ENCODE measurements around the gene S100A12. TPM values are rescaled to one million over a fixed set of nuclear protein-coding genes. Genes with fewer than 3 reads are reported as not detected.
"Not testable (repeated sequence)": the region's sequence is repeated elsewhere in the genome, so short reads cannot be mapped to it uniquely, and the experiment has no call there.

S100A12 gene
- total RNA-seq (1 to 10 TPM; 4.0 to 5.5 TPM), total RNA-seq (0 to 6.5 (median 0) reads per million in 172 experiments)
- 30.6 TPM for polyA plus RNA-seq (2013, experiment 1 of 2)
- polyA plus RNA-seq (2013, experiment 2 of 2): 22.1 TPM

DNA sequence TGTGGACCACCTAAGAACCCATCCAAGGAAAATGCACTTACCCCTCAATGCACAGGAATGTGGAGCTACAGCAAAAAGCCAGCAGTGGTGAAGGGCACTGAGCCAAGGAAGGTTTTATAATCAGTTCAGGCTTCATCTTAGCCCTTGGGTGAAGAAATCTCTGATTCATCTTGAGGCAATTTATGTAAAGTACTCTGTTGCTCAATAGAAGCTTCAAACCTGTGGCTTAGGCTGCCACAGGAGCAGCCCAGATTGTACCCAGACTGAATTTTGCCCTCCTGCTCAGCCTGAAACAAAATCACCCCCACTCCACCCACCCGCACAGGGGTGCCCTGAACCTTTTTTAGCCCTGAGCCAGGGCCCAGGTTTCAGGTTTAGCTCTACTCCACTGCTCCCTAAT is at the start of gene S100A12:
TSS of gene S100A12 (minus strand) at position 111 of the 400 bp plus-strand sequence. CDS start 1,029 bp downstream, outside the sequence.
- ChIA-PET POLR2A (no interaction called here), CTCF (no interaction called here)
- Histone ChIP-seq H3K4me3 (ENCODE audit: low read length) (no peak within 1 kb of the TSS), H3K27me3 (ENCODE audit: control insufficient read depth in 1 of 2, insufficient read depth in 2 of 2, low read length in 2 of 2) (peaks cover 6 to 14% of the 10 kb centered on the region in 2 experiments), H3K27ac (ENCODE audit: low read depth in 1 of 2, low read length in 2 of 2) (no peak within 1 kb of the TSS), H3K9me3 (ENCODE audit: control insufficient read depth in 1 of 2, insufficient read depth in 1 of 2, low read length in 2 of 2) (peaks cover 0 to 6% of the 10 kb centered on the region in 2 experiments), H3K36me3 (ENCODE audit: insufficient read depth, low read length) (no peaks in the 10 kb centered on the region), H3K4me1 (ENCODE audit: insufficient read depth, low read length) (no peaks in the 10 kb centered on the region)
- TF ChIP-seq, protein P1, sequence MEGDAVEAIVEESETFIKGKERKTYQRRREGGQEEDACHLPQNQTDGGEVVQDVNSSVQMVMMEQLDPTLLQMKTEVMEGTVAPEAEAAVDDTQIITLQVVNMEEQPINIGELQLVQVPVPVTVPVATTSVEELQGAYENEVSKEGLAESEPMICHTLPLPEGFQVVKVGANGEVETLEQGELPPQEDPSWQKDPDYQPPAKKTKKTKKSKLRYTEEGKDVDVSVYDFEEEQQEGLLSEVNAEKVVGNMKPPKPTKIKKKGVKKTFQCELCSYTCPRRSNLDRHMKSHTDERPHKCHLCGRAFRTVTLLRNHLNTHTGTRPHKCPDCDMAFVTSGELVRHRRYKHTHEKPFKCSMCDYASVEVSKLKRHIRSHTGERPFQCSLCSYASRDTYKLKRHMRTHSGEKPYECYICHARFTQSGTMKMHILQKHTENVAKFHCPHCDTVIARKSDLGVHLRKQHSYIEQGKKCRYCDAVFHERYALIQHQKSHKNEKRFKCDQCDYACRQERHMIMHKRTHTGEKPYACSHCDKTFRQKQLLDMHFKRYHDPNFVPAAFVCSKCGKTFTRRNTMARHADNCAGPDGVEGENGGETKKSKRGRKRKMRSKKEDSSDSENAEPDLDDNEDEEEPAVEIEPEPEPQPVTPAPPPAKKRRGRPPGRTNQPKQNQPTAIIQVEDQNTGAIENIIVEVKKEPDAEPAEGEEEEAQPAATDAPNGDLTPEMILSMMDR (IDR thresholded peaks at IDR 0.05): no peak
- H3K27me3 Mint-ChIP-seq: peaks cover 34% of the 10 kb centered on the region
- no peak within 1 kb of the TSS for H3K27ac Mint-ChIP-seq
- DNase-seq: peak in 2 of 14 experiments; percentile 41 to 43
- no peaks in the 10 kb centered on the region for H3K4me1 Mint-ChIP-seq (ENCODE audit: low read depth)
- no peaks in the 10 kb centered on the region for H3K9me3 Mint-ChIP-seq
- intact Hi-C loops (cut with DNase I, micrococcal nuclease): no loop called here
- no peaks in the 10 kb centered on the region for H3K36me3 Mint-ChIP-seq (ENCODE audit: low read depth)
- no peak for ATAC-seq (ENCODE audit: poor library complexity)
- no peak within 1 kb of the TSS for H3K4me3 Mint-ChIP-seq

DNA sequence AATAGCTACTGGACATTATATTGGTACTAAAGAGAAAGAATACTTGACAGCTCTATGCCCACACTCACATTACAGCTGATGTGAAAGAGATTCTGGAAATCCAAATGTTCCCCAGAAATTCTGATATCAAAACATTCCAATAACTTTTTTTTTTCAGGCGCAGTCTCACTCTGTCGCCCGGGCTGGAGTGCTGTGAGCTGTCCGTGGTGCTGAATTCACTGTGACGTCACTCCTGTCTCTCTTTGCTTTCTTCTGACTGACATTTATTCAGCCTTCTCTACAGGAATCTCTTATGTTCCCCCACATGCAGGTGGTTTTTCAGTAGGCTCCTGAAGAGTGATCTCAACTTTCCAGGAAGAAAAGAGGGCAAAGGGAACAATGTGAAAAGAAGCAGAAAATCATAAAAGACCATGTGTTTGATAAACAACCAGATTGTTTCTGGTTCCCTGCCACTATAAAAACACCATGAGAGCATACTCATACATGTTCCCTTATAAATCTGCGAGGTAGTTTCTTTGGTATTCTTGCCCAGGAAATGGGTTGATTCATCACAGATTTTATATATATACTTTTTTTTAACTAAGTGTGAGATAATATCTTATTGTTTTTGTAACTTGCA is 47.1 kb upstream of the S100A12 start:
- H3K27ac ChIP-seq (ENCODE audit: low read depth in 1 of 2, low read length in 2 of 2): no peak overlapping the region
- TF ChIP-seq, protein P1 (IDR thresholded peaks at IDR 0.05): no peak
- peaks cover 2 to 15% of the 10 kb centered on the region in 2 experiments for H3K27me3 ChIP-seq (ENCODE audit: control insufficient read depth in 1 of 2, insufficient read depth in 2 of 2, low read length in 2 of 2)
- peaks cover 87% of the 10 kb centered on the region for H3K27me3 Mint-ChIP-seq
- ATAC-seq (ENCODE audit: poor library complexity) (peak; percentile 51), DNase-seq (peak; percentile 40 to 83 (median 64))
- H3K9me3 ChIP-seq (ENCODE audit: control insufficient read depth in 1 of 2, insufficient read depth in 1 of 2, low read length in 2 of 2): no peaks in the 10 kb centered on the region
- no peak overlapping the region for H3K4me3 Mint-ChIP-seq
- H3K4me1 Mint-ChIP-seq (ENCODE audit: low read depth): no peaks in the 10 kb centered on the region
- no peak overlapping the region for H3K27ac Mint-ChIP-seq
- ChIA-PET POLR2A (no interaction called here), CTCF (interaction anchor here (0.7 kb wide), 1 partner anchor 43 kb away, joined by 3 read pairs; no protein-coding TSS in a partner anchor)
- H3K4me3 ChIP-seq (ENCODE audit: low read length): no peak overlapping the region
- intact Hi-C loops (cut with DNase I, micrococcal nuclease): no loop called here
- H3K9me3 Mint-ChIP-seq: peaks cover 3% of the 10 kb centered on the region
- no peaks in the 10 kb centered on the region for H3K36me3 ChIP-seq (ENCODE audit: insufficient read depth, low read length)
- H3K4me1 ChIP-seq (ENCODE audit: insufficient read depth, low read length): no peaks in the 10 kb centered on the region
- no peaks in the 10 kb centered on the region for H3K36me3 Mint-ChIP-seq (ENCODE audit: low read depth)

DNA sequence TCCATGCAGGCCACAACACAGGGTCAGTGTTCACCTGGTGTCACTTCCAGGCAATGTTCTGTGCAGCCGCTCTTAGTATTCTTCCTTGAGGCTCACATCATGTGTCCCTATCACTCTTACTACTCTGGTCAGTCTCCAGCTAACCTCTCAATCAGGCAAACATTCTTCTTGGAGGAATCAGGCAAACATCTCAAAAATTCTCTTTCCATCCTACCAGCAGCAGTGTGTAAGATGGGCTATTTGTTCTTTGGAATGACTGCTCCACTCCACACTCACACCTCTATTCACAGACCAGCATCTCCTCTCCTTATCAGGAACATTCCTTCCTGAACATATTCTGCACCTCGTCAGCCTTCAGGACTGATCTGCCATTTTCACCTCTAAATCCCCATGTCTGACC is 44.9 kb upstream of the S100A12 start:
- DNase-seq (no peak), ATAC-seq (ENCODE audit: poor library complexity) (no peak)
- H3K9me3 ChIP-seq (ENCODE audit: control insufficient read depth in 1 of 2, insufficient read depth in 1 of 2, low read length in 2 of 2): no peaks in the 10 kb centered on the region
- intact Hi-C loops (cut with DNase I, micrococcal nuclease): no loop called here
- Mint-ChIP-seq H3K36me3 (ENCODE audit: low read depth) (no peaks in the 10 kb centered on the region), H3K27ac (no peak overlapping the region), H3K4me3 (no peak overlapping the region), H3K9me3 (peaks cover 3% of the 10 kb centered on the region), H3K27me3 (peaks cover 71% of the 10 kb centered on the region), H3K4me1 (ENCODE audit: low read depth) (no peaks in the 10 kb centered on the region)
- POLR2A ChIA-PET: no interaction called here
- CTCF ChIA-PET: no interaction called here
- no peaks in the 10 kb centered on the region for H3K36me3 ChIP-seq (ENCODE audit: insufficient read depth, low read length)
- peaks cover 0 to 10% of the 10 kb centered on the region in 2 experiments for H3K27me3 ChIP-seq (ENCODE audit: control insufficient read depth in 1 of 2, insufficient read depth in 2 of 2, low read length in 2 of 2)
- no peak overlapping the region for H3K4me3 ChIP-seq (ENCODE audit: low read length)
- TF ChIP-seq, protein P1 (IDR thresholded peaks at IDR 0.05): no peak
- no peak overlapping the region for H3K27ac ChIP-seq (ENCODE audit: low read depth in 1 of 2, low read length in 2 of 2)
- H3K4me1 ChIP-seq (ENCODE audit: insufficient read depth, low read length): no peaks in the 10 kb centered on the region

DNA sequence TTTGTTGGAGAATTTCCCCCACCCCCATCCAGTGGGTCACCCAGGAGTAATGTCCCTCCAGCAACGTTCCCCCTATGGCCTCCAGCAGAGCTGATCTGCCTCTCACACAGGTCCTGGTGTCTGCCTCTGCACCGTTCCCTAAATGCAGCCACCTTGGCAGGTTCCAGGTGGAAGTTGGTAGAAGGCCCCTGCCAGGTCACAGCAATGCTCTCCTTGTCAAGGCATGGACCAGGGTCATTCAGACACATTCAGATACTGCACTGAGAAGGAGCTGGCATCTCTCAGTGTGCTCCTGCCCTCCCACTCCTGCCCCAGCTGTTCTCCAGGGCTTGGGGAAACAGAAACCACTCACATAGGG is 44.0 kb upstream of the S100A12 start:
- H3K27ac Mint-ChIP-seq; POLR2A ChIA-PET; H3K36me3 Mint-ChIP-seq (ENCODE audit: low read depth); ATAC-seq (ENCODE audit: poor library complexity); DNase-seq; CTCF ChIA-PET; H3K27me3 ChIP-seq (ENCODE audit: control insufficient read depth in 1 of 2, insufficient read depth in 2 of 2, low read length in 2 of 2); H3K9me3 ChIP-seq (ENCODE audit: control insufficient read depth in 1 of 2, insufficient read depth in 1 of 2, low read length in 2 of 2); H3K4me1 Mint-ChIP-seq (ENCODE audit: low read depth); H3K4me1 ChIP-seq (ENCODE audit: insufficient read depth, low read length); H3K4me3 Mint-ChIP-seq; H3K27ac ChIP-seq (ENCODE audit: low read depth in 1 of 2, low read length in 2 of 2); H3K9me3 Mint-ChIP-seq; intact Hi-C loops (cut with DNase I, micrococcal nuclease); H3K4me3 ChIP-seq (ENCODE audit: low read length); H3K36me3 ChIP-seq (ENCODE audit: insufficient read depth, low read length): not testable (repeated sequence)
- peaks cover 68% of the 10 kb centered on the region for H3K27me3 Mint-ChIP-seq

DNA sequence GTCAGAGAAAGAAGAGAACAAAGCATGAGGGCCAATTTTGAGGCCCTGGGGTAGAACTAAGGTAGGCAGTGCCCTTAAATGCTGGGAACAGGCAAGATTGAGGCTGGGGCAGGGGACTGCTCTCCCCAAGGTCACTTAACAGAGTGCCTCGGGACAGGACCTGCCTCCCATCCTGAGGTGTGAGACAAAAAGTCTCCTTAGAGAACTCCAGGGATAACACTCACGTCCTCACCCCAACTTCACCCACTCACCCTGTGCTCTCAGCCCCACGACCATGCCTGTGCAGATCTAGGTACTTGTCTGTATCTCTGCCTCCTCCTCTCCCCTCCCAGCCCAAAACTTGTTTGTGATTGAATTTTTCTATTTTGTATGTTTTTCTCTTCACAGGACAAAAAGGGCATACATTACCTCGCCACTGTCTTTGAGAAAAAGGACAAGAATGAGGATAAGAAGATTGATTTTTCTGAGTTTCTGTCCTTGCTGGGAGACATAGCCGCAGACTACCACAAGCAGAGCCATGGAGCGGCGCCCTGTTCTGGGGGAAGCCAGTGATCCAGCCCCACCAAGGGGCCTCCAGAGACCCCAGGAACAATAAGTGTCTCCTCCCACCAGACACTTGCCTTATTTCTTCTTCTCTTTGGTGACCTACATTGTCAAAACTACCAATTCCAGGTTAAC is 43.5 kb upstream of the S100A12 start:
- H3K36me3 ChIP-seq (ENCODE audit: insufficient read depth, low read length); H3K36me3 Mint-ChIP-seq (ENCODE audit: low read depth); intact Hi-C loops (cut with DNase I, micrococcal nuclease); H3K27ac ChIP-seq (ENCODE audit: low read depth in 1 of 2, low read length in 2 of 2); ATAC-seq (ENCODE audit: poor library complexity); DNase-seq; H3K4me1 ChIP-seq (ENCODE audit: insufficient read depth, low read length); H3K9me3 Mint-ChIP-seq; POLR2A ChIA-PET; H3K9me3 ChIP-seq (ENCODE audit: control insufficient read depth in 1 of 2, insufficient read depth in 1 of 2, low read length in 2 of 2); H3K4me1 Mint-ChIP-seq (ENCODE audit: low read depth); H3K27me3 ChIP-seq (ENCODE audit: control insufficient read depth in 1 of 2, insufficient read depth in 2 of 2, low read length in 2 of 2); H3K4me3 ChIP-seq (ENCODE audit: low read length); H3K27ac Mint-ChIP-seq; CTCF ChIA-PET; H3K4me3 Mint-ChIP-seq: not testable (repeated sequence)
- peaks cover 63% of the 10 kb centered on the region for H3K27me3 Mint-ChIP-seq

Data from CD4-positive, alpha-beta T cell (primary cell).